GM19240 (cell line): ENCODE results near the gene HS3ST3B1.

Source experiments
- DNase-seq: peaks from one replicate; pipeline ENCODE4 v3.0.0; 2011; ENCODE audit warnings: low spot score; ENCODE audit not compliant: insufficient read length

HS3ST3B1 gene

GRCh38 chr17:14354807-14355206, 53.9 kb downstream of the HS3ST3B1 start:
- no peak for DNase-seq

- no peak for DNase-seq
Observed at GRCh38 chr17:14355556-14355955, 54.7 kb downstream of the HS3ST3B1 start.

- DNase-seq, result peak; percentile 41
Observed at GRCh38 chr17:14359163-14360020, 58.5 kb downstream of the HS3ST3B1 start.

- no peak for DNase-seq
Observed at GRCh38 chr17:14360856-14361255, 60.0 kb downstream of the HS3ST3B1 start.

- no peak for DNase-seq
Observed at GRCh38 chr17:14361470-14361869, 60.6 kb downstream of the HS3ST3B1 start.

- no peak for DNase-seq
Observed at GRCh38 chr17:14361945-14362508, 61.1 kb downstream of the HS3ST3B1 start.

GRCh38 chr17:14366199-14366598, 65.3 kb downstream of the HS3ST3B1 start:
- no peak for DNase-seq

GRCh38 chr17:14372461-14372860, 71.6 kb downstream of the HS3ST3B1 start:
- DNase-seq, result no peak

GRCh38 chr17:14372905-14373613, 72.2 kb downstream of the HS3ST3B1 start:
- DNase-seq, result no peak

GRCh38 chr17:14373614-14374259, 72.9 kb downstream of the HS3ST3B1 start:
- no peak for DNase-seq

- DNase-seq, result no peak
Observed at GRCh38 chr17:14374268-14374667, 73.4 kb downstream of the HS3ST3B1 start.

GRCh38 chr17:14376666-14377065, 75.8 kb downstream of the HS3ST3B1 start:
- DNase-seq, result no peak

GRCh38 chr17:14381606-14382005, 80.7 kb downstream of the HS3ST3B1 start:
- no peak for DNase-seq

- DNase-seq, result no peak
Observed at GRCh38 chr17:14387036-14387435, 86.2 kb downstream of the HS3ST3B1 start.

GRCh38 chr17:14389681-14390080, 88.8 kb downstream of the HS3ST3B1 start:
- DNase-seq, result no peak

- no peak for DNase-seq
Observed at GRCh38 chr17:14393723-14394122, 92.8 kb downstream of the HS3ST3B1 start.

GRCh38 chr17:14395255-14395654, 94.4 kb downstream of the HS3ST3B1 start:
- no peak for DNase-seq

- DNase-seq, result no peak
Observed at GRCh38 chr17:14396547-14396946, 95.7 kb downstream of the HS3ST3B1 start.

- DNase-seq, result no peak
Observed at GRCh38 chr17:14398766-14399165, 97.9 kb downstream of the HS3ST3B1 start.
